Measurements from ENCODE around the gene FBXL16.

DNA sequence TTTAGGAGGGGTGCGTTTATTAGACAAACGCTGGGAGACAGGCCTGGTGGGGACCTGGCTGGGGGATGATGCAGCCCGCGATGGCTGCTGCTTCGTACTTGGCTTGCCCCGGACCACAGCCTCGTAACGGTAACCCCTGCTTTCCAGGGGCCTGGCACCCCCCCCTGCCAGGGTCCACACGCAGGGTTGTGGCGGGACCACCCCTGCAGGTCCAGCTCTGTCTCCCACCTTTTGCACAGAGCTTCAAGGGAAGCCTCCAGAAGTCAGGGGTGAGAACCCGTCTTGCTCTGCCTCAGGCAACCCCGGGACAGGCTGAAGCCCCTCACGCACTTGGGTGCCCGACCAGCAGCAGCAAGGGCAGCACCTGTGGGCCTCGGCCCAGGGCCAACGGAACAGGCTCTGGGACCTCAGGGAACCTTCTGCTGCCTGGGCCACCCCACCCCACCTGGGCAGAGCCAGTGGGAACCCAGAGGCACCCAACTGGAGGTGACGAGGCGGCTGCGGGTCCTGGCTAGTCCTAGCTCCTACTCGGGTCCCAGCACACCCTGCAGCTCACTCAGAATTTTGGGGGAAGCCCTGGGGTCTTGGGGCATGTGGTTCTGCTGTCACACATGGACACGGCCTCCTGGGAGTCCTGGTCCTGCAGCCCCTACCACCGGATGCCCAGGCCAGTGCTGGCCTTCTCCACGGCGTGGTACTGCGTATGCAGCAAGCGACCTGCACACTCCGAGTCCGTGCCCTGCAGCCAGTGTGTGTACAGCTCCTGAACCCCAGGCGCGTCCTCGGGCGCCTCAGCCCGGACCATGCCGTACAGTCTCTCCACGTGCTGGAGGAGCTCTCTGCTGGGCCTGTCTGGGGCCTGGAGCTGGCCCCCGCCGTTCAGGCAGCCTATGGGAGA, 24.4 kb upstream of the FBXL16 start:
- TF ChIP-seq, protein P1, sequence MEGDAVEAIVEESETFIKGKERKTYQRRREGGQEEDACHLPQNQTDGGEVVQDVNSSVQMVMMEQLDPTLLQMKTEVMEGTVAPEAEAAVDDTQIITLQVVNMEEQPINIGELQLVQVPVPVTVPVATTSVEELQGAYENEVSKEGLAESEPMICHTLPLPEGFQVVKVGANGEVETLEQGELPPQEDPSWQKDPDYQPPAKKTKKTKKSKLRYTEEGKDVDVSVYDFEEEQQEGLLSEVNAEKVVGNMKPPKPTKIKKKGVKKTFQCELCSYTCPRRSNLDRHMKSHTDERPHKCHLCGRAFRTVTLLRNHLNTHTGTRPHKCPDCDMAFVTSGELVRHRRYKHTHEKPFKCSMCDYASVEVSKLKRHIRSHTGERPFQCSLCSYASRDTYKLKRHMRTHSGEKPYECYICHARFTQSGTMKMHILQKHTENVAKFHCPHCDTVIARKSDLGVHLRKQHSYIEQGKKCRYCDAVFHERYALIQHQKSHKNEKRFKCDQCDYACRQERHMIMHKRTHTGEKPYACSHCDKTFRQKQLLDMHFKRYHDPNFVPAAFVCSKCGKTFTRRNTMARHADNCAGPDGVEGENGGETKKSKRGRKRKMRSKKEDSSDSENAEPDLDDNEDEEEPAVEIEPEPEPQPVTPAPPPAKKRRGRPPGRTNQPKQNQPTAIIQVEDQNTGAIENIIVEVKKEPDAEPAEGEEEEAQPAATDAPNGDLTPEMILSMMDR (IDR thresholded peaks at IDR 0.05; ENCODE audit: poor library complexity): no peak
- TF ChIP-seq EZH2 (IDR thresholded peaks at IDR 0.05; ENCODE audit: borderline replicate concordance) (no peak), EZH2phosphoT487 (IDR thresholded peaks at IDR 0.05; ENCODE audit: low read depth, severe bottlenecking, unreplicated experiment) (no peak)
